Measurements from ENCODE around the gene KIF5A.

DNA sequence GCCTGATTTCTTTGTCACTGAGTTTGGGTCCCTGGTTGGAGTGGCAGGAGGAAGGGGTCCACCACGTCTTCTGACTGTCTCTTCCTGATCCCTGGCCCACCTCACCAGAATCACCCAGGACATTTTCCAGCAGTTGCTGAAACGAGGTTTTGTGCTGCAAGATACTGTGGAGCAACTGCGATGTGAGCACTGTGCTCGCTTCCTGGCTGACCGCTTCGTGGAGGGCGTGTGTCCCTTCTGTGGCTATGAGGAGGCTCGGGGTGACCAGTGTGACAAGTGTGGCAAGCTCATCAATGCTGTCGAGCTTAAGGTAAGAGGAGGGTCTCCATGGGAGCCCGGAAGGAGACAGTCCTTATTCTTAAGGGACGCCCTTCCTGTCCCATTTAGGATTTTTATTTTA, 49.6 kb upstream of the KIF5A start:
- TF ChIP-seq ZBTB7A (CRISPR knock-in tag; IDR thresholded peaks at IDR 0.05) (no peak), MXI1 (IDR thresholded peaks at IDR 0.05; ENCODE audit: borderline replicate concordance, low read depth, low read length) (no peak), NFYC (CRISPR knock-in tag; IDR thresholded peaks at IDR 0.05) (no peak), ZMYM3 (CRISPR knock-in tag; IDR thresholded peaks at IDR 0.05) (no peak), ZNF674 (CRISPR knock-in tag; IDR thresholded peaks at IDR 0.05; ENCODE audit: low read depth) (no peak)
- TF ChIP-seq, protein P1, sequence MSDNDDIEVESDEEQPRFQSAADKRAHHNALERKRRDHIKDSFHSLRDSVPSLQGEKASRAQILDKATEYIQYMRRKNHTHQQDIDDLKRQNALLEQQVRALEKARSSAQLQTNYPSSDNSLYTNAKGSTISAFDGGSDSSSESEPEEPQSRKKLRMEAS (IDR thresholded peaks at IDR 0.05): no peak
- TF ChIP-seq, protein P2, sequence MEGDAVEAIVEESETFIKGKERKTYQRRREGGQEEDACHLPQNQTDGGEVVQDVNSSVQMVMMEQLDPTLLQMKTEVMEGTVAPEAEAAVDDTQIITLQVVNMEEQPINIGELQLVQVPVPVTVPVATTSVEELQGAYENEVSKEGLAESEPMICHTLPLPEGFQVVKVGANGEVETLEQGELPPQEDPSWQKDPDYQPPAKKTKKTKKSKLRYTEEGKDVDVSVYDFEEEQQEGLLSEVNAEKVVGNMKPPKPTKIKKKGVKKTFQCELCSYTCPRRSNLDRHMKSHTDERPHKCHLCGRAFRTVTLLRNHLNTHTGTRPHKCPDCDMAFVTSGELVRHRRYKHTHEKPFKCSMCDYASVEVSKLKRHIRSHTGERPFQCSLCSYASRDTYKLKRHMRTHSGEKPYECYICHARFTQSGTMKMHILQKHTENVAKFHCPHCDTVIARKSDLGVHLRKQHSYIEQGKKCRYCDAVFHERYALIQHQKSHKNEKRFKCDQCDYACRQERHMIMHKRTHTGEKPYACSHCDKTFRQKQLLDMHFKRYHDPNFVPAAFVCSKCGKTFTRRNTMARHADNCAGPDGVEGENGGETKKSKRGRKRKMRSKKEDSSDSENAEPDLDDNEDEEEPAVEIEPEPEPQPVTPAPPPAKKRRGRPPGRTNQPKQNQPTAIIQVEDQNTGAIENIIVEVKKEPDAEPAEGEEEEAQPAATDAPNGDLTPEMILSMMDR (CRISPR knock-in tag; IDR thresholded peaks at IDR 0.05): no peak
